Measurements from ENCODE around the gene RNF224. TPM values are rescaled to one million over a fixed set of nuclear protein-coding genes. Genes with fewer than 3 reads are reported as not detected.

The RNF224 gene
- total and polyA plus RNA-seq, 2 of the 13 experiments (the other 11 are each of a cell fraction or from before 2014, with no cell fraction given): 0.09 TPM; not detected in 1

DNA sequence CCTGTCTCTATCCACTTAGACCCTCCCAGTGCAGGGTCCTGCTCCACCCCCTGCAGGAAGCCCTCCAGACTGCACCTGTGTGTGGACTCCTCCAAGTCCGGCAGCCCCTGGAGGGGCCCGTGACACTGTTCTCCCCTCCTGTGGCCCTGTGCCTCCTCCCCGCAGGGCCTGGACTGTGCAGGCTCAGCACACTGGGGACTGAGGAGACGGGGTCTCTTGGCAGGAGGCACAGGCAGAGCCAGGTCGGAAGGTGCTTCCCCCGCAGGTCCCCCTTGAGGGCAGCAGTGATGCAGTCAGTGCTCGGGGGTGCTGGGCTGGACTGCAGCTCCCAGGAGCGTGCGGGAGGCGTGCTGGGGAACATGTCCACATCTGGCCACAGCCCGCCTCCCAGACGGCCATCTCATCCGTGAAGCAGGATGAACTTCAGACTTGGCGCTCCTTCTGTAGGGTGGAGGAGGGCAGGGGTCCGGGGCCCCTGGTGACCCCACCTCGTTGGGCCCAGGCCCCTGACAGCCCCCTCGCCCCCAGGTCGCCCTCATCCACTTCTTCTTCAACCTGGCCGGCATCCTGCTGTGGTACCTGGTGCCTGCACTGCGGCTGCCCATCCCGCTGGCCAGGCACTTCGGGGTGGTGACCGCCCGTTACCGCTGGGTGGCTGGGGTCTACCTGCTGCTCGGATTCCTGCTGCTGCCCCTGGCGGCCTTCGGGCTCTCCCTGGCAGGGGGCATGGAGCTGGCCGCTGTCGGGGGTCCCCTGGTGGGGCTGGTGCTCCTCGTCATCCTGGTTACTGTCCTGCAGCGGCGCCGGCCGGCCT lies 8.3 kb downstream of the RNF224 start (continued):
- TF ChIP-seq FOXJ3 (CRISPR knock-in tag; IDR thresholded peaks at IDR 0.05; ENCODE audit: borderline replicate concordance) (no peak), TBL1XR1 (IDR thresholded peaks at IDR 0.05; ENCODE audit: borderline replicate concordance, low read length, partially characterized antibody) (no peak), ZNF335 (CRISPR knock-in tag; IDR thresholded peaks at IDR 0.05) (0 out of 2 replicates have a peak, but pooled peaks have one; percentile 10), RAD21 (CRISPR knock-in tag; IDR thresholded peaks at IDR 0.05) (peak; percentile 20; the same call in 1 of the 2 replicates), RFXANK (CRISPR knock-in tag; IDR thresholded peaks at IDR 0.05) (no peak), YY1 (IDR thresholded peaks at IDR 0.05; ENCODE audit: insufficient read depth, insufficient replicate concordance, low read depth, low read length) (no peak), SOX5 (CRISPR knock-in tag; IDR thresholded peaks at IDR 0.05; ENCODE audit: borderline replicate concordance) (peak; percentile 29), ZNF207 (IDR thresholded peaks at IDR 0.05; ENCODE audit: borderline replicate concordance) (no peak)
- TF ChIP-seq, protein P1, sequence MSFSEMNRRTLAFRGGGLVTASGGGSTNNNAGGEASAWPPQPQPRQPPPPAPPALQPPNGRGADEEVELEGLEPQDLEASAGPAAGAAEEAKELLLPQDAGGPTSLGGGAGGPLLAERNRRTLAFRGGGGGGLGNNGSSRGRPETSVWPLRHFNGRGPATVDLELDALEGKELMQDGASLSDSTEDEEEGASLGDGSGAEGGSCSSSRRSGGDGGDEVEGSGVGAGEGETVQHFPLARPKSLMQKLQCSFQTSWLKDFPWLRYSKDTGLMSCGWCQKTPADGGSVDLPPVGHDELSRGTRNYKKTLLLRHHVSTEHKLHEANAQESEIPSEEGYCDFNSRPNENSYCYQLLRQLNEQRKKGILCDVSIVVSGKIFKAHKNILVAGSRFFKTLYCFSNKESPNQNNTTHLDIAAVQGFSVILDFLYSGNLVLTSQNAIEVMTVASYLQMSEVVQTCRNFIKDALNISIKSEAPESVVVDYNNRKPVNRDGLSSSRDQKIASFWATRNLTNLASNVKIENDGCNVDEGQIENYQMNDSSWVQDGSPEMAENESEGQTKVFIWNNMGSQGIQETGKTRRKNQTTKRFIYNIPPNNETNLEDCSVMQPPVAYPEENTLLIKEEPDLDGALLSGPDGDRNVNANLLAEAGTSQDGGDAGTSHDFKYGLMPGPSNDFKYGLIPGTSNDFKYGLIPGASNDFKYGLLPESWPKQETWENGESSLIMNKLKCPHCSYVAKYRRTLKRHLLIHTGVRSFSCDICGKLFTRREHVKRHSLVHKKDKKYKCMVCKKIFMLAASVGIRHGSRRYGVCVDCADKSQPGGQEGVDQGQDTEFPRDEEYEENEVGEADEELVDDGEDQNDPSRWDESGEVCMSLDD (CRISPR knock-in tag; IDR thresholded peaks at IDR 0.05; ENCODE audit: borderline replicate concordance): 0 out of 2 replicates have a peak, but pooled peaks have one; percentile 59
- TF ChIP-seq, protein P2, sequence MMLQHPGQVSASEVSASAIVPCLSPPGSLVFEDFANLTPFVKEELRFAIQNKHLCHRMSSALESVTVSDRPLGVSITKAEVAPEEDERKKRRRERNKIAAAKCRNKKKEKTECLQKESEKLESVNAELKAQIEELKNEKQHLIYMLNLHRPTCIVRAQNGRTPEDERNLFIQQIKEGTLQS (CRISPR knock-in tag; IDR thresholded peaks at IDR 0.05): no peak
